T-helper 2 cell treated with Interferon-gamma antibody and Interleukin-4, amounts not matched to agents 5 μg/mL and 100 μg/mL, for 36 hours (primary cell): ENCODE measurements around the gene TGFB3.
"Not testable (repeated sequence)": the region's sequence is repeated elsewhere in the genome, so short reads cannot be mapped to it uniquely, and the experiment has no call there.

ENCODE experiments used
- DNase-seq: peaks from one replicate; pipeline ENCODE4 v3.0.0; 2021; ENCODE audit warnings: low spot score
- H3K27ac Mint-ChIP-seq: one replicate; pipeline ENCODE4 v1.8.0; 2021; ENCODE audit warnings: mild to moderate bottlenecking, mixed read lengths
- H3K27me3 Mint-ChIP-seq: one replicate; pipeline ENCODE4 v1.8.0; 2021; ENCODE audit warnings: low read depth, mixed read lengths
- H3K36me3 Mint-ChIP-seq: one replicate; pipeline ENCODE4 v1.8.0; 2021; ENCODE audit warnings: low read depth, mixed read lengths
- H3K4me1 Mint-ChIP-seq: one replicate; pipeline ENCODE4 v1.8.0; 2021; ENCODE audit warnings: low read depth, mixed read lengths
- H3K4me3 Mint-ChIP-seq: one replicate; pipeline ENCODE4 v1.8.0; 2022; ENCODE audit warnings: mild to moderate bottlenecking, moderate library complexity, mixed read lengths
- H3K9me3 Mint-ChIP-seq: one replicate; pipeline ENCODE4 v1.8.0; 2021; ENCODE audit warnings: mixed read lengths

TGFB3 gene

GRCh38 chr14:75981426-75982265 lies at the start of gene TGFB3:
TSS of gene TGFB3 (minus strand) at chr14:75981995. CDS start at chr14:75980893, 1,102 bp downstream.
- Mint-ChIP-seq H3K27ac (peak within 1 kb of the TSS; percentile 90), H3K4me1 (peaks cover 24% of the 10 kb centered on the region), H3K36me3 (no peaks in the 10 kb centered on the region), H3K9me3 (no peaks in the 10 kb centered on the region), H3K4me3 (peak within 1 kb of the TSS; percentile 85), H3K27me3 (peaks cover 22% of the 10 kb centered on the region)
- DNase-seq = peak; percentile 37

- no peak for DNase-seq
- Mint-ChIP-seq H3K36me3 (peaks cover 5% of the 10 kb centered on the region), H3K4me1 (no peaks in the 10 kb centered on the region), H3K4me3 (no peak overlapping the region), H3K27me3 (no peaks in the 10 kb centered on the region), H3K27ac (no peak overlapping the region), H3K9me3 (peaks cover 12% of the 10 kb centered on the region)
These were observed 42.6 kb upstream of the TGFB3 start for GRCh38 chr14:76024211-76024907.

- Mint-ChIP-seq H3K27me3 (no peaks in the 10 kb centered on the region), H3K36me3 (peaks cover 6% of the 10 kb centered on the region), H3K9me3 (peaks cover 18% of the 10 kb centered on the region), H3K4me1 (no peaks in the 10 kb centered on the region), H3K27ac (no peak overlapping the region), H3K4me3 (no peak overlapping the region)
- DNase-seq = no peak
These were observed 42.0 kb upstream of the TGFB3 start for GRCh38 chr14:76023757-76024156.

- H3K4me1 Mint-ChIP-seq = no peaks in the 10 kb centered on the region
- peaks cover 6% of the 10 kb centered on the region for H3K36me3 Mint-ChIP-seq
- no peaks in the 10 kb centered on the region for H3K27me3 Mint-ChIP-seq
- no peak overlapping the region for H3K4me3 Mint-ChIP-seq
- no peak overlapping the region for H3K27ac Mint-ChIP-seq
- peaks cover 21% of the 10 kb centered on the region for H3K9me3 Mint-ChIP-seq
- no peak for DNase-seq
These were observed 41.2 kb upstream of the TGFB3 start for GRCh38 chr14:76022991-76023390.

- Mint-ChIP-seq H3K27ac (no peak overlapping the region), H3K4me3 (no peak overlapping the region)
These were observed 37.9 kb upstream of the TGFB3 start for GRCh38 chr14:76019676-76020075.

GRCh38 chr14:76015668-76016067 lies 33.9 kb upstream of the TGFB3 start:
- Mint-ChIP-seq H3K9me3 (peaks cover 20% of the 10 kb centered on the region), H3K4me1 (peaks cover 4% of the 10 kb centered on the region), H3K27me3 (no peaks in the 10 kb centered on the region), H3K4me3 (no peak overlapping the region), H3K36me3 (peaks cover 6% of the 10 kb centered on the region), H3K27ac (no peak overlapping the region)
- no peak for DNase-seq

More at GRCh38 chr14:76019676-76020075, 37.9 kb upstream of the TGFB3 start:
- no peak for DNase-seq
- peaks cover 4% of the 10 kb centered on the region for H3K4me1 Mint-ChIP-seq
- H3K27me3 Mint-ChIP-seq = no peaks in the 10 kb centered on the region
- peaks cover 21% of the 10 kb centered on the region for H3K9me3 Mint-ChIP-seq
- peaks cover 6% of the 10 kb centered on the region for H3K36me3 Mint-ChIP-seq

GRCh38 chr14:76015191-76015590 lies 33.4 kb upstream of the TGFB3 start:
- peaks cover 4% of the 10 kb centered on the region for H3K4me1 Mint-ChIP-seq
- H3K9me3 Mint-ChIP-seq = peaks cover 16% of the 10 kb centered on the region
- no peaks in the 10 kb centered on the region for H3K27me3 Mint-ChIP-seq
- DNase-seq = no peak
- H3K36me3 Mint-ChIP-seq = peaks cover 5% of the 10 kb centered on the region
- H3K27ac Mint-ChIP-seq = no peak overlapping the region
- no peak overlapping the region for H3K4me3 Mint-ChIP-seq

- Mint-ChIP-seq H3K36me3 (no peaks in the 10 kb centered on the region), H3K9me3 (no peaks in the 10 kb centered on the region), H3K27ac (no peak overlapping the region), H3K4me1 (peaks cover 4% of the 10 kb centered on the region), H3K4me3 (no peak overlapping the region), H3K27me3 (no peaks in the 10 kb centered on the region)
- no peak for DNase-seq
These were observed 30.6 kb upstream of the TGFB3 start for GRCh38 chr14:76012354-76012753.

GRCh38 chr14:76011930-76012329 lies 30.1 kb upstream of the TGFB3 start:
- H3K36me3 Mint-ChIP-seq = no peaks in the 10 kb centered on the region
- H3K27me3 Mint-ChIP-seq = no peaks in the 10 kb centered on the region
- no peak overlapping the region for H3K4me3 Mint-ChIP-seq
- H3K4me1 Mint-ChIP-seq = peaks cover 4% of the 10 kb centered on the region
- no peak overlapping the region for H3K27ac Mint-ChIP-seq
- no peaks in the 10 kb centered on the region for H3K9me3 Mint-ChIP-seq
- DNase-seq = no peak

GRCh38 chr14:76009627-76010026 lies 27.8 kb upstream of the TGFB3 start:
- DNase-seq, H3K27me3 Mint-ChIP-seq, H3K9me3 Mint-ChIP-seq, H3K4me3 Mint-ChIP-seq, H3K4me1 Mint-ChIP-seq, H3K27ac Mint-ChIP-seq, H3K36me3 Mint-ChIP-seq: not testable (repeated sequence)

- Mint-ChIP-seq H3K4me3 (no peak overlapping the region), H3K27me3 (no peaks in the 10 kb centered on the region), H3K27ac (no peak overlapping the region), H3K9me3 (peaks cover 3% of the 10 kb centered on the region), H3K4me1 (no peaks in the 10 kb centered on the region), H3K36me3 (peaks cover 2% of the 10 kb centered on the region)
- no peak for DNase-seq
These were observed 26.1 kb upstream of the TGFB3 start for GRCh38 chr14:76007852-76008251.

- H3K4me3 Mint-ChIP-seq = no peak overlapping the region
- H3K9me3 Mint-ChIP-seq = peaks cover 3% of the 10 kb centered on the region
- H3K27ac Mint-ChIP-seq = no peak overlapping the region
- no peaks in the 10 kb centered on the region for H3K4me1 Mint-ChIP-seq
- H3K27me3 Mint-ChIP-seq = no peaks in the 10 kb centered on the region
- no peak for DNase-seq
- H3K36me3 Mint-ChIP-seq = peaks cover 2% of the 10 kb centered on the region
These were observed 25.6 kb upstream of the TGFB3 start for GRCh38 chr14:76007379-76007778.

GRCh38 chr14:76006253-76006652 lies 24.5 kb upstream of the TGFB3 start:
- no peak for DNase-seq
- H3K4me1 Mint-ChIP-seq = no peaks in the 10 kb centered on the region
- peaks cover 3% of the 10 kb centered on the region for H3K9me3 Mint-ChIP-seq
- H3K27ac Mint-ChIP-seq = no peak overlapping the region
- peaks cover 4% of the 10 kb centered on the region for H3K36me3 Mint-ChIP-seq
- H3K27me3 Mint-ChIP-seq = no peaks in the 10 kb centered on the region
- H3K4me3 Mint-ChIP-seq = no peak overlapping the region

GRCh38 chr14:76002383-76002782 lies 20.6 kb upstream of the TGFB3 start:
- Mint-ChIP-seq H3K36me3 (peaks cover 4% of the 10 kb centered on the region), H3K4me1 (no peaks in the 10 kb centered on the region), H3K27ac (no peak overlapping the region), H3K4me3 (no peak overlapping the region), H3K27me3 (no peaks in the 10 kb centered on the region), H3K9me3 (peaks cover 3% of the 10 kb centered on the region)
- no peak for DNase-seq
